Activated naive CD4-positive, alpha-beta T cell treated with Interleukin-2 at 50 U/mL for 16 hours (primary cell): ENCODE data around the gene NEDD8.

ENCODE experiments used
- DNase-seq: peaks from one replicate; pipeline ENCODE4 v3.0.0-alpha.2; 2020

NEDD8 gene

GRCh38 chr14:24262821-24263733 is 30.9 kb upstream of the NEDD8 start, which contains the start of gene TGM1:
Gene TGM1, minus strand, starts transcription at chr14:24263177. Its CDS starts 825 bp downstream, at chr14:24262352.
- DNase-seq: no peak

GRCh38 chr14:24261969-24262327 is 29.8 kb upstream of the NEDD8 start:
- DNase-seq: no peak

GRCh38 chr14:24261256-24261968 is 29.2 kb upstream of the NEDD8 start:
- no peak for DNase-seq

- DNase-seq: no peak
These were observed 28.6 kb upstream of the NEDD8 start for GRCh38 chr14:24260780-24261157.

GRCh38 chr14:24260026-24260779 is 28.0 kb upstream of the NEDD8 start:
- DNase-seq: no peak

GRCh38 chr14:24259282-24260025 is 27.3 kb upstream of the NEDD8 start:
- no peak for DNase-seq

DNA sequence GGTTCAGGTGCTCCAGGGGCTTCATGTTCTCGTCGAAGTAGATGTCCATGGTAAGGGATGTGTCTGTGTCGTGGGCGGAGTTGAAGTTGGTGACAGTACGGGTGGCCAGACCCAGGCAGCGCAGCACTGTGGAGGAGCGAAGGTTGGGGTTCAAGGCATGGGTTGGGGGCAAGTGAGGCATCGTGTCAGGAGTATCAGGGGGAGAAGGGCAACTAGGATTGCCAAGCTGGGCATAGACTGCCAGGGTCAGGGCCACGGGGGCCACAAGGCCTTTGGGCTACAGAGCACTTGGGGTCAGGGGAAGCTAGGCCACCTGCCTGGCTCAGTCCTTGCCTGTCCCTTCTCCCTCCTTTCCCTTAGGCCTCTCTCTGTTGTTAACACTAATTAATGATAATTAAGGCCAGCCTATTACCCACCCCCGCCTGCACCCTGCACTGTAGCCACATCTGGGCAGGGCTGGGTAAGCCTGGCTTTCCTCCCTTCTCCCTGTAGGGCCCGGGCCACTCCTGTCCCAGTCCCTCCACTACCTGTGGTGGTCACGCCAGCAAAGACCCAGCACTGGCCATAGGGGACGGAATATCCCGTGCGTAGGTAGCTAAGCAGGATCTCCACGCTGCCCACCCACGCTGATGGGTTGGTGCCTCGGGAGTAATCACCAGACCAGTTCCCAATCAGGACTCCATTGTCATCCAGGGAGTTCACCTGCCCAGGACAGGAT is 26.5 kb upstream of the NEDD8 start:
- no peak for DNase-seq

DNA sequence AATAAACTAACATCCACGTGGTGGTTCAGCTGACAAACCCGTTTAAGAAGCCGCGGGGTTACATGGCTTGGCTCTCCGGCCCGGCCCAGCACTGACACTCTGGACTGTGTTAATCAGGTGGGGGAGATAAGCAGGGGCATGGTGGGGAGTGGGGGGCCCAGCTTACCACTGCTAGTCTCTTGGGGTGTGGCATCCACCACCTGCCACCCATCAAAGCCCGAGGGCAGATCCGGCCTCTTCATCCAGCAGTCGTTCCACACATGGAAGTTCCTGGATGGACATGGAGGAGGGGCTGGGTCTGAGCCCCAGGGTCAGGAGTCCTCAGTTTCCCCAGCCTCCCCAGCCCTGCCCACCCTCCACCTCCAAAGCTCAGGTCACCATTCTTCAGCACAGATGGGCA is 26.0 kb upstream of the NEDD8 start:
- DNase-seq: no peak

DNA sequence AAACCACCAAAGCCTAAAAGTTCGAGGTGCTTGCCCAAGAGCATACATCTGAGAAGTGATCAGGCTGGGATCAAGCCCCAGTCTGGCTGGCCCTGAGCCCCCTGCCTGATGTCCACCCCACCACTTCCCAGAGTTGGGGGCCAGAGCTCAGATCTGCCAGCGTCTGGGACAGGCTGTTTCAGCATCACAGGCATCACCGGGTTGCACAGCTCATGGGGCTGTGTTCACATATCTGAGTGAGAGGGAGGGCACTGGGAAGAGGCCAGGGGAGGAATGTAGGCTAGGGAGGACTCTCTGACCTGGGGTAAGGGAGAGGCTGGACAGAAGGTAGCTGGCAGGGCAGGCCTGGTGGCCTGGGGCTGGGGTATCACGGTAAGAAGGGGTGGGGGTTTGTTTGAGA is 24.8 kb upstream of the NEDD8 start:
- DNase-seq: no peak

DNA sequence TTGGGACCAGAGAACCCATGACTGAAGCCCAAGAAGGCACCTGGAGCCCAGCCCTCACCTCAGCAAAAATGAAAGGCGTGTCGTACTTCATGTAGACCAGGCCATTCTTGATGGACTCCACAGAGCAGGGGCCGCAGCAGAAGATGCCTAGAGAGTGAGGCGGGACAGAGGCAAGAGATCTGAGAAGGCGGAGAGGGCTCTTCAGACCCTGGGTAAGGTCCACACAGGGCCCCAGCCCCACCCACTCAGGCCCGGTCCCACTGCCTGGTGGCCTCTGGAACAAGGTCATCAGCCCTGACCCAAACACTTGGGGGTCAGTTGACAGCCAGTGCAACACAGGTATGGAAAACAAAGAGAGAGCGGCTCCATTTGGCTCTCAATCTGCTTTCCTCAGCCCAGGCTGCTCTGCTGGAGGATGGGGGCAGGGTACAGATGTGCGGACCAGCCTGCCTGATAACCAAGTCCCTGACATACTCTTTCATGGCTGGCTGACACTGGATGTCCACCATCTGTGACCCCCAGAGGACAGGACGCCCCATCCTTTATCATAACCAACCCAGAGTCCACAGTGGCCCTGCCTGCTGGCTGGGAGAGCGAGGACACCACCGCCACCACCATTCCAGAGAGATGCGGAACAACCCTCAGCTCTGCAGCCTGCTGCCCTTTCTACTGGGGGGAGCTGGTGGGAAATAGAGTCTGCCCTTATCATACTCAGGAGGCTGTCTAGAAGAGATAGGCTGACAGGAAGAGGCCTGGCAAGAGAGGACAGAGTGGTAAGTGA is 24.0 kb upstream of the NEDD8 start:
- no peak for DNase-seq

GRCh38 chr14:24255438-24255837 is 23.3 kb upstream of the NEDD8 start:
- no peak for DNase-seq

- DNase-seq: no peak
These were observed 22.6 kb upstream of the NEDD8 start for GRCh38 chr14:24254630-24255392.

DNA sequence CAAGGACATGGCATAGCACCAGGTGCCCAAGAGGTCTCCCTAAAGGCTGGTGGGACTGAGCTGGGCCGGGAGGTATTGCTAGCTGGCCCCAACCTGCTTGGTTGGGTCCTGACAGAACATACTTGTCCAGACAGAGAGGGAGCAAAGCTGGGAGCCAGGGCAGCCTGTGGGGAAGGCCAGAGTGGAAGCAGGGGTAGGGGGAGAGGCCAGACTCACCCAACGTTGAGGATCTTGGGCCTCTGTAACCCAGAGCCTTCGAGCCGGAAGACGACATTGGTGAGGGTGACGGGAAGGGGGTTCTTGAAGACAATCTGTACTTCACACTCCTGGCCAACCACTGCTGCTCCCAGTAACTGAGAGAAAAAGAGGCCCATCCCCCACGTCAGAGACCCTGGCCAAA is 21.8 kb upstream of the NEDD8 start:
- DNase-seq: no peak

DNA sequence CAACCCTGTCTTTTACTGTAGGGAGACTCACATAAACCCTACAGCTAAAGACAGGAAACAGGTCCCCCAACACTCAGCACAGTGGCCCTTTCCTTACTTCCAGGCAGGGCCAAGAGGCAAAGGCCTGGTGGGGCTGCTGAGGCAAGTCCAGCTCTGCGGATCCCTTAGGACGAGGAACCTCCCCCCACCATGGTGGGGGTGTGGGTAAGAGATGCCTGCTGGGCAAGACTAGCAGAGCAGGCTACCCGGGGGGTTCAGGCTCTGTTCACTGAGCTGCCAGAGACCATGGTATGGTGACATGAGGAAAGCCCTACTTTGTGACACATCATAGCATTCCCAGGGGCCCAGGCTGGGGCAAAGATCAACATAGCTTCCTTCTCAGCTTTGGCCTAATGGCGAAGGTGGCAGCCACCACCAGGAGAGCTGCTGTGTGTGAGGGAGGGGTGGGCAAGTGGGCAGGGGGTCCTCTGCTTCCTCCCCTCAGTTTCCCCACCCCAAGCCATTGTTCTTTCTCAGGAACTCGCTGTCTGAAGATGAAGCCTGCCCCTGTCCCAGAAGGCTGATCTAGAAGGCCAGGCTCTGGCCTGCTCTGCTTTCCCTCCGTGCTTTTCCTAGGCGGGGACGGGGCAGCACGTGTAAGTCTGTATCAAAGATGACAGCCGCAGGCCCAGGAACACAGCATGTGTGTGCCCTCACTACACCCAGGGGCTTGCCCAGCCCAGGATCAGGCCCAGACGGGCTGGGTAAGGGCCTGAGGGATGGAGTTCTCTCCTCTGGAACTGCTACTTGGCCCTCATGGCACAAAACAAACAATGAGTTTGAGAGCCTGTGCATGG is 20.3 kb upstream of the NEDD8 start:
- no peak for DNase-seq

GRCh38 chr14:24251880-24252288 is 19.7 kb upstream of the NEDD8 start:
- DNase-seq: no peak

- no peak for DNase-seq
These were observed 18.2 kb upstream of the NEDD8 start for GRCh38 chr14:24250354-24250753.

- no peak for DNase-seq
These were observed 17.3 kb upstream of the NEDD8 start for GRCh38 chr14:24249230-24250021.

DNA sequence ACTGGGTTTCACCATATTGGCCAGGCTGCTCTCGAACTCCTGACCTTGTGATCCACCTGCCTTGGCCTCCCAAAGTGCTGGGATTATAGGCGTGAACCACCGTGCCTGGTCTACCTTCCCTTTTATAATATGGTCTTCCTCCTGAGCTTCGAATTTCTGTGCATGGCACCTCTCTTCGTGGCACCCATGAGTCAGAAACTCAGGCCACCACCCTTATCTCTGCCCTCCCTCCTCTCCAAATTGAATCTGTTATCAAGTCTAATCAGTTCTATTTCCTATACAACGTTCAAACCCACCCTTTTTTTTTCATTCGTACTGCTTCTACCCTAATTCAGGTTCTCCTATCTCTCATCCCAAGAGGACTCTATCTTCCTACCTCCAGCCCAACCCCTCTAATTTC is 15.3 kb upstream of the NEDD8 start:
- no peak for DNase-seq

- peak; percentile 21 for DNase-seq
These were observed 14.6 kb upstream of the NEDD8 start for GRCh38 chr14:24246765-24247212.
